NCI-H2029 (cell line): ENCODE measurements around the gene DNASE2.
A peak's percentile ranks its signal among the peaks of the same experiment; 100 is the strongest.
"Not testable (repeated sequence)": the region's sequence is repeated elsewhere in the genome, so short reads cannot be mapped to it uniquely, and the experiment has no call there.

ENCODE experiments used
- DNase-seq: peaks from one replicate; lab custom pipeline; 2025; lab: John Stamatoyannopoulos, UW

Gene DNASE2

GRCh38 chr19:12864721-12865715 is 16.2 kb downstream of the DNASE2 start:
- peak; percentile 70 for DNase-seq

- DNase-seq, result no peak
These were observed 17.1 kb downstream of the DNASE2 start for GRCh38 chr19:12864143-12864542.

- no peak for DNase-seq
These were observed 21.7 kb downstream of the DNASE2 start for GRCh38 chr19:12859546-12859945.

DNA sequence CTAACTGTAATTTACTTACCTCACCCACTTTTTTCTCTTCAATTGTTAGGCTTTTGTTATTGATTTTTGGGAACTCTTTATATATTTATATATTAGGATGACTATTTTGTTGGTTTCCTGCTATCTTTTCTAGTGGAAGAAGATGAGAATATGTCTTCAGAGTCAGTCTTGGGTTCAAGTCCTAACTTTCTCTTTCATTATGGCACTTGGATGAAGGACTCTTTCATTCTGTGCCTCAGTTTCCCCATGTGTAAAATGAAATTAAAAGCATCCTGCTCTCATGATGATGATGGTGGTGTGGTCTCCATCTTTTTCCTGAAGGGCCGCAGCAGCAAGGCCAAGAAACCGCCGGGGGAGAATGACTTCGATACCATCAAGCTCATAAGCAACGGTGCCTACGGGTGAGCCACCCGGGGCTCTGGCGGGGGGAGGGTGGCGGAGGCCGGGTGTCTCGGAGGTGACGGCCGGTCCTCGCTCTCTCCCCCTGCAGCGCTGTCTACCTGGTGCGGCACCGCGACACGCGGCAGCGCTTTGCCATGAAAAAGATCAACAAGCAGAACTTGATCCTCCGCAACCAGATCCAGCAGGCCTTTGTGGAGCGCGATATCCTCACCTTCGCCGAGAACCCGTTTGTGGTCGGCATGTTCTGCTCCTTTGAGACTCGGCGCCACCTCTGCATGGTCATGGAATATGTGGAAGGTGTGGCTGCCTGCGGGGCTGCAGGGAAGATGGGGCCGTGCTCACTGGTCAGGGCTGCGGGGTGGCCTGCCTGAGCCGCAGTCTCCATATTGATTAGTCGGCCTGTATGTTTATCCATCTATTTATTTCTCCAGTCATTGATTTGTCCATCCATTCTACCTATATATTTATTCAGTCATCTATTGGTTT is 23.0 kb downstream of the DNASE2 start:
- DNase-seq, result no peak

- DNase-seq, result no peak
These were observed 24.6 kb downstream of the DNASE2 start for GRCh38 chr19:12856653-12857052.

DNA sequence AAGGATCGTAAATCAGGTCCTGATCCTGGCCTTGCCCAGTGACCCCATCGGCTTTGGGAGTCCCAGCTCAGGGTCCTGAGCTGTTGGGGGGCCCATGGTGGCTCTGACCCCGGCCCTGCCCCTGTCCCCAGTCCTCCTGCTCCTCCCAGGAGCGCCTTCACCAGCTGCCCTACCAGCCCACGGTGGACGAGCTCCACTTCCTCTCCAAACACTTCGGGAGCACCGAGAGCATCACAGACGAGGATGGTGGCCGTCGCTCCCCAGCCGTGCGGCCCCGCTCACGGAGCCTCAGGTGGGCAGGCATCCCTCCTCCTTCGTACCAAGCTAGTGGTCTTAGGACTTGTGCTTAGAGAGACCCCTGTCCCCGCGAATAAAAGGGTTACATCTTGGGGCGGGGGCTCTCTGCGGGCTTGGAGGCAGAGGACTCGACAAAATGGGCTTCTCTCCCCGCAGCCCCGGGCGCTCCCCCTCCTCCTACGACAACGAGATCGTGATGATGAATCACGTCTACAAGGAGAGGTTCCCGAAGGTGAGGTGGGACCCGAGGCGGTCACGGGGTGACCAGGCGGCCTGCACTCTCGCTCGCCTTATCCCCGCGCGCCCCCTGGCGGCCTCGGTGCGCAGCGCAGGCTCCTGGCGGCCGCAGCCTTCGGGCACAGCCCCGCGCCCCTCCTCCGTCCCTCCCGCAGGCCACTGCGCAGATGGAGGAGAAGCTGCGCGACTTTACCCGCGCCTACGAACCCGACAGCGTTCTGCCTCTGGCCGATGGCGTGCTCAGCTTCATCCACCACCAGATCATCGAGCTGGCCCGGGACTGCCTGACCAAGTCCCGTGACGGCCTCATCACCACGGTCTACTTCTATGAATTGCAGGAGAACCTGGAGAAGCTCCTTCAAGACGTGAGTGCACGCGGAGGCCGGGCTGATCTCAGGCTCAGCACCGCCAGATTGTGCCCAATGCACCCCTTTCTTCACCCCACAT is 33.8 kb downstream of the DNASE2 start:
- DNase-seq, result peak; percentile 46

DNA sequence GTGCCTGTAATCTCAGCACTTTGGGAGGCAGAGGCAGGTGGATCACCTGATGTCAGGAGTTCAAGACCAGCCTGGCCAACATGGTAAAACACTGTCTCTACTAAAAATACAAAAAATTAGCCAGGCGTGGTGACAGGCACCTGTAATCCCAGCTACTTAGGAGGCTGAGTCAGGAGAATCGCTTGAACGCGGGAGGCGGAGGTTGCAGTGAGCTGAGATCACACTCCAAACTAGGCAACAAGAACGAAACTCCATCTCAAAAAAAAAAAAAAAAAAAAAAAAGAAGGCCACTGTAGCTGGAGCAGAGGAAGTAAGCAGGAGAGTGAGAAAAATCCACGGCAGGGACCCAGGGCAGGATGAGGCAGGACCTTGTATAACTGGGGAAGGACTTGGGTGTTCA is 34.6 kb downstream of the DNASE2 start:
- DNase-seq, result not testable (repeated sequence)

GRCh38 chr19:12843999-12844732 is 37.1 kb downstream of the DNASE2 start:
- DNase-seq, result no peak

- no peak for DNase-seq
These were observed 37.9 kb downstream of the DNASE2 start for GRCh38 chr19:12843328-12843727.

DNA sequence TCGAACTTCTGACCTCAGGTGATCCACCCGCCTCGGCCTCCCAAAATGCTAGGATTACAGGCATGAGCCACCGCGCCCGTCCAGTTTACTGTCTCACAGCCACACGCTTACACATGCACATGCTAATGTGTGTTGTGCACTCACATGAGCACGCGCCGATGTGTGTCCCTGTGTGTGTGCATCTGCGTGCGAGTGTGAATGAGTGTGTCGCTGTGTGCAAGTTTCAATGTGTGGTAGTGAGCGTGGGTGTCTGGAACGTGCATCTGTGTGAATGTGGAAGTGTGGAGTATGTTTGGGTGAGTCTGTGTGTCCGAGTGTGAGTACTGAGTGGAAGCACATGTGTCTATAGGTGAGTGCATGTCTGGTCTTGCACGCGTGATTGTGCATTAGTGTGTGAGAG is 38.7 kb downstream of the DNASE2 start:
- no peak for DNase-seq

GRCh38 chr19:12841094-12841493 is 40.2 kb downstream of the DNASE2 start:
- peak; percentile 90 for DNase-seq

DNA sequence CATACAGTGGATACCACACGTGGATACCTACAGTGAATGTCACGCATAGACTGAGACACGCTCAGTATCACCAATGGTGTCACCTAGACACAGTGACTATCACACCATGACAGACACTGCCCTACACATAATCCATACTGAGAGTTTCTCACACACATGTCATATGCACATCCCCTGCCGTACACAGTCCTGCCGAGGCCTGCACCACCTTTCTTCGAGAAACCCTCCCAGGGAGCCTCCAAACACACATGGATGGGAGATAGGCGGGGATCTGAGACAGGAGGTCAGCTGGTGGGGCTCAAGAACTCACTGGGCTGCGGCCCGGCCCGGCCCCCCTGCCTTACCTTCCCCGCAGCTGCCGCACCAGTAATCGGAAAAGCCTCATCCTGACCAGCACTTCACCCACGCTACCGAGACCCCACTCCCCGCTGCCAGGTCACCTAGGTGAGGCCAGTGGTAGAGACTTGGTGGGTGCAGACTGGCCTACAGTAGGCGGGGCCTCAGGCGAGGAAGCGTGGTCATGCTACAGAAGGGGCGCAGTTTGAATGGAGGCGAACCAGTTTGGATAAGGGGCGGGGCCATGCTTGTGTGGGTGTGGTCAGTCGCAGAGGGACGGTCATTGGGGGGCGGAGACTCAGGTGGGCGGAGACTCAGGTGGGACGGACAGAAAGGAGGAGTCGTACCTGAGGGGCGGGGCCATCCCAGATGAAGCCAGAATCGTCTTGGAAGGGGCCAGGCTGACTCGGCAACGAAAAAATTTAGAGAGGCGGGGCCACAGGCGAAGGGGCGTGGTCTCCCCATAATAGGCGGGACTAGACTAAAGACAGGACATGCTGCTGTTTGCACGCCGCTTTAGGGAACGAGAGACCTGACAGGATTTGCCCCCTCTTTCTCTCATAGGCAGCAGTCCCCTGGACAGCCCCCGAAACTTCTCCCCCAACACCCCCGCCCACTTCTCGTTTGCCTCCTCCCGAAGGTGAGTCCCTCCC is 40.9 kb downstream of the DNASE2 start:
- DNase-seq, result peak; percentile 94

DNA sequence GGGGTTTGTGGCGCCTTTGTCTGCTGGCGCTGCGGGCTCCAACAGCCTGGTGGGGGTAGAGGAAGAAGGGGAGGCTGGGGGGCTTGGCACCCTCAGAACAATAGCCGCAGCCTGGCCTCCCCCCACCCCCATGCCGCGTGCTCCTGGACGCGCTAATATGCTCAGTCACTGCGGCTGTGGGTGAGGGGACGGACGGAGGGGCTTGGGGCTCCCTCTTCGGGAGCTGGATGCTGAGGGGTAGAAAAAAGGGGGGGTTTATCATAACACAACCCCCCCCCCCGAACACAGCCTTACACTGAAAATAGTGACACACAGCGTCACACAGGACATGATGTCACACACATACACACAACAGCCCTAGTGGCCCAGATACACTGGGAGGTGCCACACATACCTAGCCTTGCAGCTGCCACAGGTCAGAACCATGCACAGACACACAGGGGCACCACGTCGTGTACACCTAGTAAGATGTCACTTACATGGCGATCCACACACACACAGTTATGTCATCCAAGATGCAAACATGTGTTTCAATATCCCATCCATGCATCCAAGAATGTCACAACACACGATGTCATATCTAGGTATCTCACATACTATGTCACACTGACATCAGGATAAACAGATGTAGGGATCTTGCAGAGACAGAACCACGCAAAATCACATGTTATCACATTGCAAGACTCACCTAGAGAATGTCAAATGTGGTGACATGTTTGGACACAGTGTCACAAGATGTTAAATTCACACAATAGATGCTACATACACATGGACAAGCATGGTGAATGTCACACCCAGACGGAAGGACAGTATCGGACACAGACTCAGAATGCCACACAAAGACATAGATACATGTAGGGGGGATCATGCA is 42.1 kb downstream of the DNASE2 start:
- peak; percentile 37 for DNase-seq

DNA sequence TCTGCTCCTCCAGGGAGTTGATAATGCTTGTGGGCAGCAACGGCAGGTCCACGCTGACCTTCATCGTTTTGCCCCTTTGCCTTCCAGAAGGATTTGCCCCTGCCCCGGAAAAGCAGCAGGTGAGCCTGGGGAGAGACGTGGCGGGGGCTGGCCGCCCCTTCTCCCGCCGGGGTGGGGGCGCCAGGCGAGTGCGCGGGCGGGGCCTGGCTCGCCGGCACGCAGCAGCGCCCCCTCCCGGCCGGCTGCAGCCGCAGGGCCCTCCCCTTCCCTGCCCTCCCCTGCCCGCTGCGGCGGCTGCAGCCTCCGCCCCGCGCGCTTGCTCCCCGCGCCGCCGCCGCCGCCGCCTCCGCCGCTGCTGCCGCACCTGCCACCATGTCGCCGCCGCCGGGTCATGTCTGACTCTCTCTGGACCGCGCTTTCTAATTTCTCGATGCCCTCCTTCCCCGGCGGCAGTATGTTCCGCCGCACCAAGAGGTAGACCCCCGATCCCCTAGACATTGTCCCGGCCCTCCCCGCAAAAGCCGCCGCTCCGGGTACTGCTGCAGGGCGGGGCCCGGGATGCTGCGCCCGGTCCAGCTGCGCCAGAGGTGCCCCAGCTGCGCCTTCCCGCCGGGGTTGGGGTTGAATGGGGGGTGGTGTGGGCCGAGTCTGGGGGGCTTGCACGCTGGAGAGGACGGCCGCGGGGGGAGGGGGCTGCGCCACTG is 42.9 kb downstream of the DNASE2 start, which contains the start of gene MAST1:
Gene MAST1, plus strand, starts transcription at position 334 of the 704 bp plus-strand sequence. Its CDS starts 58 bp downstream, at position 392.
- peak; percentile 56 for DNase-seq

DNA sequence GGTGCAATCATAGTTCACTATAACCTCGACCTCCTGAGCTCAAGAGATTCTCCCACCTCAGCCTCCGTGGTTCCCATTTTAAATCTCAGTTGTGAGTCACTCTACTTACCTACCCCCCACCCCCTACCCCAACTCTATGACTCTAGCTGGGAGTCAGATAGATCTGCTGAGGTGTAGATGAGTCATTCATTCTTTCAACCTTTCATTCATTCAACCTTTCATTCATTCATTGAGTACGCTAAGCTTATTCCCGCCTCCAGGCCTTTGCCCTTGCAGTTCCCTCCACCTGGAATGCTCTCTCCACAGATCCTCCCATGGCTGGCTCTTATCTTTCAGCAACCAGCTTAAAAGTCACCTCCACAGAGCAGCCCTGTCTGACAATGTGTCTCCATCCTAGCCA is 44.0 kb downstream of the DNASE2 start:
- DNase-seq, result no peak

DNA sequence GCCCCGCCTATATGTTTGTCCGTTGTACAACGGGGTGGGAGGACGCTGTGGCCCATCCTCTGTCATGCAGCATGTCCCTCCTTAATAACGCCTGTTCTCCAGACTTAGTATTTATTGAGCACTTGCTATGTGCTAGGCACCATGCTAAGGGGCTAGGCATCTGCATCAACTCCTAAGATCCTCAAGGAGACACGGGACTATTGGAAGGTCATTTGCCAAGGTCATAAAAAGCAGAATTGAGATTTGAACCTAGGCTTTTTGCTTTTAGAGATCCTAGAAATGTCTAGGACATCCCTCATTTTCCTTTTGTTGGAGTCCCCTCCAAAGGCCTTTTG is 44.8 kb downstream of the DNASE2 start:
- no peak for DNase-seq

GRCh38 chr19:12834976-12835757 is 46.1 kb downstream of the DNASE2 start:
- DNase-seq, result peak; percentile 79
